GM19023 (cell line): Measurements from ENCODE around the gene USP3.
"Not testable (repeated sequence)": the region's sequence is repeated elsewhere in the genome, so short reads cannot be mapped to it uniquely, and the experiment has no call there.

Experiments used
- ATAC-seq: cut with Tn5 transposase; IDR thresholded peaks from one replicate; pipeline ENCODE4 v1.9.1; 2021; ENCODE audit warnings: mild to moderate bottlenecking, moderate library complexity; ENCODE audit not compliant: unreplicated experiment

USP3 gene

GRCh38 chr15:63509955-63510940 is 5.9 kb downstream of the USP3 start:
- ATAC-seq = no peak

GRCh38 chr15:63512148-63512547 is 7.8 kb downstream of the USP3 start:
- no peak for ATAC-seq

- ATAC-seq = no peak
These were observed 8.9 kb downstream of the USP3 start for GRCh38 chr15:63513271-63513670.

- no peak for ATAC-seq
These were observed 9.3 kb downstream of the USP3 start for GRCh38 chr15:63513728-63514127.

- ATAC-seq = no peak
These were observed 10.1 kb downstream of the USP3 start for GRCh38 chr15:63514531-63514943.

GRCh38 chr15:63517202-63517601 is 12.8 kb downstream of the USP3 start:
- no peak for ATAC-seq

GRCh38 chr15:63517628-63518027 is 13.2 kb downstream of the USP3 start:
- no peak for ATAC-seq

- no peak for ATAC-seq
These were observed 14.6 kb downstream of the USP3 start for GRCh38 chr15:63519041-63519440.

- ATAC-seq = no peak
These were observed 15.3 kb downstream of the USP3 start for GRCh38 chr15:63519548-63520178.

- not testable (repeated sequence) for ATAC-seq
These were observed 16.1 kb downstream of the USP3 start for GRCh38 chr15:63520462-63520861.

- no peak for ATAC-seq
These were observed 17.8 kb downstream of the USP3 start for GRCh38 chr15:63522225-63522578.

- ATAC-seq = no peak
These were observed 19.1 kb downstream of the USP3 start for GRCh38 chr15:63523306-63523990.

- ATAC-seq = no peak
These were observed 20.1 kb downstream of the USP3 start for GRCh38 chr15:63524316-63525015.

GRCh38 chr15:63526401-63526800 is 22.0 kb downstream of the USP3 start:
- ATAC-seq = no peak

GRCh38 chr15:63528138-63528659 is 23.8 kb downstream of the USP3 start:
- no peak for ATAC-seq

- ATAC-seq = no peak
These were observed 25.8 kb downstream of the USP3 start for GRCh38 chr15:63530235-63530634.

GRCh38 chr15:63530752-63531299 is 26.4 kb downstream of the USP3 start:
- ATAC-seq = no peak

GRCh38 chr15:63531586-63531985 is 27.2 kb downstream of the USP3 start:
- no peak for ATAC-seq

GRCh38 chr15:63532307-63532744 is 27.9 kb downstream of the USP3 start:
- no peak for ATAC-seq

GRCh38 chr15:63534888-63535287 is 30.5 kb downstream of the USP3 start:
- not testable (repeated sequence) for ATAC-seq
